Pericardium fibroblast (primary cell): ENCODE results near the gene GALNT6. TPM values are rescaled to one million over a fixed set of nuclear protein-coding genes. Genes with fewer than 3 reads are reported as not detected.

Experiments
- total RNA-seq: library from RNA; depleted of rRNA; stranded (reverse); fragments of >200 nt; gene quantifications from 2 replicates; pipeline ENCODE4 v1.2.3, GENCODE V29; 2015

GALNT6 gene
- 0.34 and 0.58 TPM in 2 replicates for total RNA-seq

GRCh38 chr12:51391283-51392123, at the start of gene GALNT6:
TSS of gene GALNT6 (minus strand) at chr12:51391406. CDS start at chr12:51379781, 11,625 bp downstream.

DNA sequence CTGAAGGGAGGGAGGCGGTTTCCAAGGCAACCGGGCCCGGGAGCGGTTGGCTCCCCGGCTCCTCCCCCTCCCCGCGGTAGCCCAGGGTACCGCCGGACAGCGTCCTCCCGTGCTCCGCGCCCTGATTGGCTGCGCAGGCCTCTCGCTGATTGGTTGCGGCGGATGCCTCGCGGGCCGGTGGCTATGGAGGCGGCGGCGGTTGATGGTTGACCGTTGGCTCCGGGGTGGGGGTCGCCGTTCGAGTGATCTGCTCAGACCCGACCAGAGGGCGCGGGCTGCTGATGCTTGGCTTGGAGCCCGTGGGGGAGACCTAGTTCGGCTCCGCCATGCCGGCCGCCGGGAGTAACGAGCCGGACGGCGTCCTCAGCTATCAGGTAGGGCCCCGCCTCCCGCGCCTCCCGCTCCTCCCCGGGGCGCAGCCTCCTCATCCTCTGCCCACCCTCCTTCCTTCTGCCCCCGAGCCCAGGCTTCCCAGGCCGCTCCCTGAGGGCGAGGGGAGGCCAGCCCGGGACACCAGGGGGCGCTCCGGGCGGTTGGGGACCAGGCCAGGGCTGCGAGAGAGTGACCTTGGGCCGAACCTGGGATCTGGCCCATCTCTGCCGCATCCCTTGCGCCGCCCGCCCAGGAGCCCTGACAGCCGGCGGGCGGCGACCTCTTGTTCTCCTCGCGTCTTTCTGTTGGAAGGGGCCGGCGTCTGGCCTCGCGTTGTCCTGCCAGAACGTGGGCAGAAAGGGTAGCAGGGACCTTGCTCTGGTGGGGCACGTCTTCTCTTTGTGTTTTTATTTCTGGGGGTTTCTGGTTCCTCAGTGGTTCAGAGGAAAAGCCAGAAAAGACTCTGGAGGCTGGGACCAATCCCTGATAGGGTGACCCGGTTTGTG, 33.7 kb upstream of the GALNT6 start, which contains the start of gene SLC4A8:
Gene SLC4A8 (plus strand): TSS at position 170 of the 878 bp plus-strand sequence. CDS start 157 bp downstream, at position 327.

DNA sequence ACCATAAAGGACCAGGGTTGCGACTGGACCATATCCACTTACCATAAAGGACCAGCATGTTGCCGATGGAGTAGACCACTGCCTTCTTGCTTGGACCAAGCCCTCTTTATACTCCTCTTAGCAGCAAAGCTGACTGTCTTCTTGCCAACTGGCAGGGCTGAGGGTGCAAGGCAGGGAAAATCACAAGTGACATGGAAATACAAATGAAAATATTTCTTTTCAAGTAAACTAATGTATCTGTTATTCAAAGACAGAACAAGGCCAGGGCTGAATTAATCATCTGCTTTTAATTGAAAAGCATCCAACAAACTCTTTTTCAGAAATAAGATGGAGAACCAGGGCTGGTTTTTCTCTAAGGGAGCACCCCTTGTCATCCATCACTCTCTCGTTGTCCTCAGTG, 44.6 kb downstream of the GALNT6 start, which contains the start of gene CELA1:
Gene CELA1 (minus strand): TSS at position 99 of the 400 bp plus-strand sequence. CDS start 41 bp downstream, at position 58.

GRCh38 chr12:51323966-51324895, 67.0 kb downstream of the GALNT6 start, which contains the start of gene BIN2:
TSS of gene BIN2 (minus strand) at chr12:51324174. CDS start at chr12:51324102, 72 bp downstream.

Other genes starting within 250 kb of the GALNT6 start
- 8.4 and 8.6 TPM in 2 replicates for gene TFCP2, start 218.3 kb downstream of the GALNT6 start, total RNA-seq
- 1.6 and 2.2 TPM in 2 replicates for gene POU6F1, start 173.3 kb downstream of the GALNT6 start, total RNA-seq
- 155 and 192 TPM in 2 replicates for gene DAZAP2, start 152.6 kb downstream of the GALNT6 start, total RNA-seq
- gene SMAGP, start 121.0 kb downstream of the GALNT6 start, total RNA-seq, result 13.7 and 22.2 TPM in 2 replicates
- gene BIN2, start 67.2 kb downstream of the GALNT6 start, total RNA-seq, result not detected in 2 replicates
- gene CELA1, start 44.7 kb downstream of the GALNT6 start, total RNA-seq, result not detected in 2 replicates
- gene SLC4A8, start 33.4 kb upstream of the GALNT6 start, total RNA-seq, result under 0.01 and 0.09 TPM in 2 replicates
- gene SCN8A, start 199.8 kb upstream of the GALNT6 start, total RNA-seq, result 0.35 and 0.77 TPM in 2 replicates